HG02623 (cell line): Measurements from ENCODE around the gene DUSP9.
A peak's percentile ranks its signal among the peaks of the same experiment; 100 is the strongest.
"Not testable (repeated sequence)": the region's sequence is repeated elsewhere in the genome, so short reads cannot be mapped to it uniquely, and the experiment has no call there.

Experiments used
- ATAC-seq: cut with Tn5 transposase; IDR thresholded peaks from one replicate; pipeline ENCODE4 v1.9.1; 2021; ENCODE audit warnings: moderate library complexity; ENCODE audit not compliant: unreplicated experiment

DUSP9 gene

GRCh38 chrX:153646620-153647373, at the start of gene DUSP9:
Gene DUSP9 (plus strand): TSS chrX:153647203. CDS start chrX:153647954, 751 bp downstream.
- ATAC-seq, result no peak

- ATAC-seq, result peak; percentile 48
Measured at GRCh38 chrX:153598541-153599191, 48.3 kb upstream of the DUSP9 start, which contains the start of gene CCNQ. Gene CCNQ (minus strand): TSS chrX:153599139. CDS start chrX:153599073, 66 bp downstream.

GRCh38 chrX:153599192-153600031, 47.6 kb upstream of the DUSP9 start:
- ATAC-seq, result peak; percentile 78

- ATAC-seq, result no peak
Measured at GRCh38 chrX:153600032-153600373, 47.0 kb upstream of the DUSP9 start.

GRCh38 chrX:153600921-153601320, 46.1 kb upstream of the DUSP9 start:
- ATAC-seq, result no peak

GRCh38 chrX:153601511-153602110, 45.4 kb upstream of the DUSP9 start:
- ATAC-seq, result no peak

GRCh38 chrX:153602601-153603000, 44.4 kb upstream of the DUSP9 start:
- no peak for ATAC-seq

- ATAC-seq, result no peak
Measured at GRCh38 chrX:153603131-153603656, 43.8 kb upstream of the DUSP9 start.

- not testable (repeated sequence) for ATAC-seq
Measured at GRCh38 chrX:153604666-153605380, 42.2 kb upstream of the DUSP9 start.

GRCh38 chrX:153606503-153606902, 40.5 kb upstream of the DUSP9 start:
- ATAC-seq, result no peak

- ATAC-seq, result no peak
Measured at GRCh38 chrX:153608376-153608775, 38.6 kb upstream of the DUSP9 start.

- ATAC-seq, result no peak
Measured at GRCh38 chrX:153608806-153609205, 38.2 kb upstream of the DUSP9 start.

- peak; percentile 61 for ATAC-seq
Measured at GRCh38 chrX:153609917-153610835, 36.8 kb upstream of the DUSP9 start.

- no peak for ATAC-seq
Measured at GRCh38 chrX:153610836-153611213, 36.2 kb upstream of the DUSP9 start.

- no peak for ATAC-seq
Measured at GRCh38 chrX:153611298-153612095, 35.5 kb upstream of the DUSP9 start.

GRCh38 chrX:153612413-153612812, 34.6 kb upstream of the DUSP9 start:
- no peak for ATAC-seq

- ATAC-seq, result no peak
Measured at GRCh38 chrX:153614818-153615217, 32.2 kb upstream of the DUSP9 start.

- no peak for ATAC-seq
Measured at GRCh38 chrX:153620576-153620975, 26.4 kb upstream of the DUSP9 start.
